K562 treated with DMSO at 1 percent for 4 hours (cell line): ENCODE results near the gene DCDC2B. TPM values are rescaled to one million over a fixed set of nuclear protein-coding genes. Genes with fewer than 3 reads are reported as not detected.

Experiments used
- total RNA-seq: library from RNA; unstranded; fragments of 300-600 nt; gene quantifications from 2 replicates; pipeline ENCODE4 v1.2.3, GENCODE V29; 2022; ENCODE audit not compliant: insufficient read depth

The DCDC2B gene
- total RNA-seq = not detected in 2 replicates

GRCh38 chr1:32208891-32209328 lies at the start of gene DCDC2B:
DCDC2B (plus strand) TSS chr1:32209089; CDS start chr1:32209094, 5 bp downstream.

DNA sequence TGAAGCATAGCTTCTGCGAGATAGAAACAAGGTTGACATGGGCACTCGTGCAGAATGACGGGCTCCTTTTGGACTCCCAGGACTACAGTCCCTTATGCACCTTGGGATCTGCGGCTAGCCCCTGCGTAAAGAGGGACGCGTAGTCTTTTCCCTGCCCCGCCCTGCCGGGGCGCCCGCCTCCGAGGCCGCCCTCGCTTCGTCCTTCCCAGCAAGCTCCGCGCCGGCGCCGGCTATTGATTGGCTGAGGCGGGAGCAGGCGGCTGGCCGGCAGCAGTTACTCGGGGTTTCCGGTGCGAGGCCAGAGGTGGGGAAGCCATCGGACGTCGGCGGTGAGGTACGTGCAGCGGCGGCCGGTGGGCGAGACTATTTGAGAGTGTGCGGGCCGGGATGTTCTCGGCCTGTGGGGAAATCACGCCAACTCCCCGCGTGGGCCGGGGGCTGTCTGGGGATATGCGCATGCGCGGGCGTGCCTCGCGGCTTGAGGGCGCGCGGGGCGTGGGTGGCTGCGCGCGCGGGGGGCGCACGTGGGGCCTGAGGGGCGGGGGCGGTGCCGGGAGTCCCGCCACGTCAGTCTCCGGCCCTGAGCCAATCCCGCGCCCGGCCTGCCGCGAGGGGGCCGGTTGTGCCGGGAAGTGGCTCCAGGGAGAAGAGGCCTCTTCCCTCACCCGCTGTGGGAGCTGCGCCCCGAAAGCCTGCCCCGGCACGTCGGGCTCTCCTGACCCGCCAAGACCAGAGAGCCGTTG lies 29.3 kb upstream of the DCDC2B start, which contains the start of gene TXLNA:
TXLNA (plus strand) TSS at position 233 of the 743 bp plus-strand sequence. CDS start 671 bp downstream, outside the sequence.

GRCh38 chr1:32200226-32201010 lies 8.5 kb upstream of the DCDC2B start, which contains the start of gene CCDC28B:
CCDC28B (plus strand) TSS chr1:32200595; CDS start chr1:32201936, 1,341 bp downstream.

DNA sequence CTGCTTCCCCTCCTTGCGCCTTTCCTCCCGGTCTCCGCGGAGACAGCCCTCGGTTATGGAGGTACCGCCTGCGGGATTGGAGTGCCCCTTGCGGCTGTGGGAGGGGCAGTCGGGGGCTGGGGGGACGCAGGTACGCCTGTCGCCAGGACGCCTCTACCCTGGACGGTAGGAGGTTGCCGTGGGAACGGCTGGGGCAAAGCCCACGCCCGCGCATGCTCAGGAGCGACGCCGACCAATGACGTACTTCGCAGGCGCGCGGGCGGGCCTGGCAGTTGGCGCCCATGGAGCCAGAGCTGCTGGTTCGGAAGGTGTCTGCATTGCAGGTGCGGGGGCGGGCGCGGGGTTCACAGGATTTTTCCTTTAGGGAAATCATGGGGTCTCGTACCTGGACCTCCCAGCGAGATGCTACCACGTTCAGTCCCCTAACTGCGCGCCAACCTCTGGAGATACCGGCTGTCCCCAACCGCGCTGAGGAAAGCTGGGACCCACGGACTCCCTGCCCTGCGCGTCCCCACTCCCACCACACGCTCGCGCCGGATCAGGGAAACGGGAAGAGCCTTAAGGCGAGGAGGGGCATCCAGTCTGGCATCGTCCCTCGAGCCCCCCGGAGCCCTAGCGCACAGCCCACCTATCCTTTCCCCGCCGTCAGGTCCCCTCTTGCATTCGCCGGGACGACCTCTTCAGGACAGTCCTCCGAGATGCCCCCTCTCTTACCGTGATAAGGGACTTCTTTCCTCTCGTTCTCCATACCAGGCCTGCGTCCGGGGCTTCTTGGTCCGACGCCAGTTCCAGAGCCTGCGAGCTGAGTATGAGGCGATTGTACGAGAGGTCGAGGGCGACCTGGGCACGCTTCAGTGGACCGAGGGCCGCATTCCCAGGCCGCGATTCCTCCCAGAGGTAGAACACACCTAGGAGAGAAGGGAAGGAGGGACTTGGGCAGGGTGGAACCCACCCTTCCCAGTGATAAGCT lies 3.2 kb upstream of the DCDC2B start, which contains the start of gene IQCC:
IQCC (plus strand) TSS at position 271 of the 970 bp plus-strand sequence; CDS start at position 282, 11 bp downstream.

GRCh38 chr1:32221980-32222755 lies 13.3 kb downstream of the DCDC2B start, which contains the start of the genes EIF3I and TMEM234:
EIF3I (plus strand) TSS chr1:32222407; CDS start chr1:32222442, 35 bp downstream.
TMEM234 (minus strand) TSS chr1:32222353; CDS start chr1:32222322, 31 bp downstream.

DNA sequence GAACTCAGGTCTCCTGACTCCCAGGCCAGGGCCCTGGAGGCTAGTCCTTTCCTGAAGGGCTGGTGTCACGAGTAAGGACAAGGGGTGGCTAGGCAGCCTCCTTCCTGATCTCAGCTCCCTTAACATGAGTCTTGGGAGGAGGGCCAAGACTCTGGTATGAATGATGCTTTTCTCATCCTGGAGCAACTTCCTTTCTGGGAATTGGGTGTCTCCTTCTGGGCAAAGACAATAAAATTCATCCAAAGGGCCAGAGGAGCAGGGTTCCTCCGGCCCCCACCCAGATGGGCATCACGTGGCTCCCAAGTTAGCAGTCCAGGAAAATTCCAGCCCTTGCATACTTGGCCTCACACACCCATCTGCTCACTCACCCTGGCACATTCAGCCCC lies 38.0 kb downstream of the DCDC2B start, which contains the start of gene FAM167B:
FAM167B (plus strand) TSS at position 335 of the 386 bp plus-strand sequence. CDS start 200 bp downstream, outside the sequence.

GRCh38 chr1:32250893-32251716 lies 42.2 kb downstream of the DCDC2B start, which contains the start of gene LCK:
LCK (plus strand) TSS chr1:32251265; CDS start chr1:32274330, 23,065 bp downstream.

Other genes with a start within 250 kb of the DCDC2B start
- 131 and 140 TPM in 2 replicates for gene KHDRBS1, start 195.2 kb upstream of the DCDC2B start, total RNA-seq
- 31.6 and 35.5 TPM in 2 replicates for gene TMEM39B, start 136.2 kb upstream of the DCDC2B start, total RNA-seq
- gene KPNA6, start 101.0 kb upstream of the DCDC2B start, total RNA-seq = 16.6 and 21.4 TPM in 2 replicates
- gene TXLNA, start 29.4 kb upstream of the DCDC2B start, total RNA-seq = 39.0 and 39.7 TPM in 2 replicates
- gene CCDC28B, start 8.5 kb upstream of the DCDC2B start, total RNA-seq = 26.5 and 34.8 TPM in 2 replicates
- gene IQCC, start 3.4 kb upstream of the DCDC2B start, total RNA-seq = 6.0 and 6.8 TPM in 2 replicates
- gene TMEM234, start 13.3 kb downstream of the DCDC2B start, total RNA-seq = 5.3 and 6.7 TPM in 2 replicates
- gene EIF3I, start 13.3 kb downstream of the DCDC2B start, total RNA-seq = 336 and 344 TPM in 2 replicates
- gene FAM167B, start 38.1 kb downstream of the DCDC2B start, total RNA-seq = not detected in 2 replicates
- not detected in 2 replicates for gene LCK, start 42.2 kb downstream of the DCDC2B start, total RNA-seq
- 207 and 208 TPM in 2 replicates for gene HDAC1, start 83.0 kb downstream of the DCDC2B start, total RNA-seq
- gene MARCKSL1, start 127.1 kb downstream of the DCDC2B start, total RNA-seq = 73.9 and 74.4 TPM in 2 replicates
- 21.4 and 29.8 TPM in 2 replicates for gene FAM229A, start 153.4 kb downstream of the DCDC2B start, total RNA-seq
- gene TSSK3, start 153.4 kb downstream of the DCDC2B start, total RNA-seq = 2.4 TPM in 1 of 2 replicates, not detected in the other
- gene BSDC1, start 185.4 kb downstream of the DCDC2B start, total RNA-seq = 36.4 and 60.1 TPM in 2 replicates